ENCODE results near the gene HDGFL3.

The HDGFL3 gene

GRCh38 chr15:83119968-83120581, 87.5 kb downstream of the HDGFL3 start:
- DNase-seq = no peak

- no peak for DNase-seq
These were observed 88.7 kb downstream of the HDGFL3 start for GRCh38 chr15:83118968-83119367.

- no peak for DNase-seq
These were observed 89.3 kb downstream of the HDGFL3 start for GRCh38 chr15:83118291-83118827.

- DNase-seq = no peak
These were observed 91.6 kb downstream of the HDGFL3 start for GRCh38 chr15:83115831-83116565.

GRCh38 chr15:83115410-83115809, 92.2 kb downstream of the HDGFL3 start:
- no peak for DNase-seq

GRCh38 chr15:83114856-83115255, 92.8 kb downstream of the HDGFL3 start:
- DNase-seq = no peak

- DNase-seq = peak; percentile 69
These were observed 93.5 kb downstream of the HDGFL3 start for GRCh38 chr15:83113881-83114674.

- DNase-seq = no peak
These were observed 94.7 kb downstream of the HDGFL3 start for GRCh38 chr15:83112956-83113299.

GRCh38 chr15:83112233-83112955, 95.2 kb downstream of the HDGFL3 start:
- no peak for DNase-seq

GRCh38 chr15:83111149-83111548, 96.5 kb downstream of the HDGFL3 start:
- DNase-seq = no peak

- DNase-seq = peak; percentile 58
These were observed 97.2 kb downstream of the HDGFL3 start for GRCh38 chr15:83110381-83110780.

GRCh38 chr15:83109532-83109931, 98.1 kb downstream of the HDGFL3 start:
- DNase-seq = peak; percentile 38

- DNase-seq = peak; percentile 97
These were observed 99.1 kb downstream of the HDGFL3 start for GRCh38 chr15:83108266-83109219.

GRCh38 chr15:83107841-83108181, 99.8 kb downstream of the HDGFL3 start:
- no peak for DNase-seq

GRCh38 chr15:83106994-83107840, 100.4 kb downstream of the HDGFL3 start, which contains the start of gene TM6SF1:
TSS of gene TM6SF1 (plus strand) at chr15:83107645. CDS start at chr15:83107681, 36 bp downstream.
- peak; percentile 5 for DNase-seq

- DNase-seq = peak; percentile 21
These were observed 102.2 kb downstream of the HDGFL3 start for GRCh38 chr15:83105440-83105839.

GRCh38 chr15:83104141-83104540, 103.5 kb downstream of the HDGFL3 start:
- no peak for DNase-seq

GRCh38 chr15:83102346-83102745, 105.3 kb downstream of the HDGFL3 start:
- DNase-seq = no peak

- peak; percentile 74 for DNase-seq
These were observed 107.5 kb downstream of the HDGFL3 start for GRCh38 chr15:83100097-83100646.

- no peak for DNase-seq
These were observed 108.3 kb downstream of the HDGFL3 start for GRCh38 chr15:83099290-83099689.

Data from inflammatory macrophage treated with lipopolysaccharide for 4 hours (primary cell).